GM19238 (cell line): ENCODE measurements around the gene SLC16A3.

Source experiments
- DNase-seq: peaks from one replicate; pipeline ENCODE4 v3.0.0; 2011; ENCODE audit warnings: low spot score; ENCODE audit not compliant: insufficient read length

SLC16A3 gene

GRCh38 chr17:82236142-82236971, 7.5 kb downstream of the SLC16A3 start:
- DNase-seq, result no peak

DNA sequence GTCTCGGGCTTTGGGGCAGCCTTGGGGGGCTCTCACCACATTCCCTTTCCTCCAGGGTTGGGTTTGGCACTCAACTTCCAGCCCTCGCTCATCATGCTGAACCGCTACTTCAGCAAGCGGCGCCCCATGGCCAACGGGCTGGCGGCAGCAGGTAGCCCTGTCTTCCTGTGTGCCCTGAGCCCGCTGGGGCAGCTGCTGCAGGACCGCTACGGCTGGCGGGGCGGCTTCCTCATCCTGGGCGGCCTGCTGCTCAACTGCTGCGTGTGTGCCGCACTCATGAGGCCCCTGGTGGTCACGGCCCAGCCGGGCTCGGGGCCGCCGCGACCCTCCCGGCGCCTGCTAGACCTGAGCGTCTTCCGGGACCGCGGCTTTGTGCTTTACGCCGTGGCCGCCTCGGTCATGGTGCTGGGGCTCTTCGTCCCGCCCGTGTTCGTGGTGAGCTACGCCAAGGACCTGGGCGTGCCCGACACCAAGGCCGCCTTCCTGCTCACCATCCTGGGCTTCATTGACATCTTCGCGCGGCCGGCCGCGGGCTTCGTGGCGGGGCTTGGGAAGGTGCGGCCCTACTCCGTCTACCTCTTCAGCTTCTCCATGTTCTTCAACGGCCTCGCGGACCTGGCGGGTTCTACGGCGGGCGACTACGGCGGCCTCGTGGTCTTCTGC, 8.4 kb downstream of the SLC16A3 start:
- no peak for DNase-seq

- DNase-seq, result no peak
These were observed 9.1 kb downstream of the SLC16A3 start for GRCh38 chr17:82237746-82238471.

- DNase-seq, result peak; percentile 66
These were observed 9.8 kb downstream of the SLC16A3 start for GRCh38 chr17:82238472-82239201.

DNA sequence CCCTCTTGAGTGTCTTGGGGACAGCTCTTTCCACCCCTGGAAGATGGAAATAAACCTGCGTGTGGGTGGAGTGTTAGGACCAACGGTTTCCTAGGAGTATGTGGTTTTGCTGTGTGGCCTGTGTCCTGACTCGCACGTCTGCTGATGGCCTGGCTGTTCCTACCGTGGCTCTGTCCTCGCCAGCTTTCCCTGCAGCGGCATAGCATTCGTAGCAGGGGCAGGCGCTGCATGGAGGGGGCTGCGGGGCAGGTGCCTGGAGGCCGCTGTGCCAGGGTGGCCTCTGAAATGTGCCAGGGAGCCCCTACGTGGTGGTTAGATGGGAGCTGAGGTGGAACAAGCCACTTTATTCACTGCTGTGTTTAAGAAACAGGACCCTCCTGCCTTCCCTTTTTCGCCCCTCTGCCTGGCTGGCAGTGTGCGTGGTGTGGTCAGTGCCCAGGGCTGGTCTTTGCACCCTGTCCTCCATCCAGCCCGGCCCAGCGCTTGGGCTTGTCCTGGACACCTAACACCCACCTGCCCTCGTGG, 10.6 kb downstream of the SLC16A3 start:
- no peak for DNase-seq

- no peak for DNase-seq
These were observed 11.2 kb downstream of the SLC16A3 start for GRCh38 chr17:82239926-82240505.

GRCh38 chr17:82240506-82241182, 11.8 kb downstream of the SLC16A3 start:
- DNase-seq, result no peak

- DNase-seq, result no peak
These were observed 12.5 kb downstream of the SLC16A3 start for GRCh38 chr17:82241183-82241925.

DNA sequence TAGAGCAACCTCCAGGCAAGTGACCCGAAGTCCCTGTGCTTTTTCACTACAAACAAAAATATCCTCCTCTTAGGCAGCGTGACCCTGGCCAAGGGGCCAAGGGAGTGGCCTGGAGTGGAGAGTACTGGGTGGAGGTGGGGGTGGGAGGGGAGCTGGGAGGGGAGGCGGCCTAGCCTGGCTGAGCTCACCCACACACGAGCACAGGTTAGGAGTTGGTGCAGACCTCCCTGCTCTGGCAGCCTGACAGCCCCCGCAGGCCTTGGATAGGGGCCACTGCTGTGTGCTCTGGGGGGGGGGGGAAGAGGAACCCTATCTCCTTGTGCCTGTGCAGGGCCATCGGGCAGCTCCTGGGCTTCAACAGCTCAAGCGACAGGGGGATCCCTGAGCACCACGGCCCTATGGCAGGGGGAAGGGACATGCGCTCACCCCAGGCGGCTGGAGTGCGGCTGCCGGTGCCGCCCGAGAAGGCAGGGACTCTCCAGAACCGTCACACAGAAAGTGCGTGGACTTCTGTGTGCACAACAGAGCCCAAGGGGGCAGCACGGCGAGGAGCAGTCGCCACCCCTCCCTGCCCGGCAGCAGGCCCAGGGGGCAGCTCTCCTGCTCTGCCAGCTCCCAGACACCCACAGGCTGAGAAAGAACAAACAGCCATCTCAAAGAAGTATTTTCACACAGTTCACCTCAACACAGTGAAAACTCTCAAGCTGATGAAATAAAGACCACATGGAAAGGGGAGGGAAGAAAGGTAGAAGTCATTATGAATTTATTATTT, 13.3 kb downstream of the SLC16A3 start:
- DNase-seq, result no peak

- no peak for DNase-seq
These were observed 13.8 kb downstream of the SLC16A3 start for GRCh38 chr17:82242698-82242976.

GRCh38 chr17:82242977-82243647, 14.3 kb downstream of the SLC16A3 start:
- no peak for DNase-seq

- DNase-seq, result no peak
These were observed 15.0 kb downstream of the SLC16A3 start for GRCh38 chr17:82243648-82244412.

GRCh38 chr17:82244413-82245133, 15.7 kb downstream of the SLC16A3 start:
- DNase-seq, result no peak

DNA sequence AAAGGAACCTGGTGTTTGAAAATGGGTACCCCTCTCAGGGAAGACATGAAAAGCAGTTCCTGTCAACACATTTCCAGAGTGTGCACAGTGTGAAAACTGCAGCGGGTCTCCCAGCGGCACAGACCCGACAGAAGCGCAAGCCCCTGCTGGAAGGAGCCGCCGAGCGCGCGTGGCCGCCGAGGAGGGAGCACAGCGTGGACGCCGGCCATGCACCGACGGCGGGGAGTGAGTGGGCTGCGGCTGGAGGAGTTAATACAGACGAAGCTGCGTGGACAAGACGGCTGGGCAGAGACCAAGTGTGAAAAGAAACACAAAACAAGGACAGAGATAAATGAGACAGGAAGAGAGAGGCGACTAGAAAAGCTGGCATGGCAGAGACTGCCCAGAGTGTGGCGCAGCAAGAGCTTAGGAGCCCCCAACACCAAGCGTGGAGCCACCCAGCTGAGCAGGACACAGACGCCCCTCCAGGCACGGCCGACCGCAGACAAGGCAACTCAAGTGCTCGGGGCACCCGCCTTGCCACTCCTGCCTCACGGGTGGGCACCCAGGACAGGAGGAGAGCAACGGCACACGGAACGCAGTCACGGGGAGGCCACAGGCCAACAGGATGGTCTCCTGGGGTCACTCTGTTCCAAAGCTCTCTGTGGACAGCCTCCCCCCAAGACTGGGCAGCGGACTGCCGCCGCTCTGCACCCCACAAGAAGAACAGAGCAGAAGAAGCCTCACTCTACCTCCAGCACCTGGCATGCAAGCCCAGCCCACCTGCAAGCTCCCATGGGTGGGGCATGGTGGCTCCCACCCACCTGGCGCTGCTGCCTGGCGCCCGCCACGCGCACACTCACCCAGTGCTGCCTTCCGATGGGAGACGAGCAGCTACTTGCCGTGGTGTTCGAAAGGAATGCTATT, 16.5 kb downstream of the SLC16A3 start:
- no peak for DNase-seq

DNA sequence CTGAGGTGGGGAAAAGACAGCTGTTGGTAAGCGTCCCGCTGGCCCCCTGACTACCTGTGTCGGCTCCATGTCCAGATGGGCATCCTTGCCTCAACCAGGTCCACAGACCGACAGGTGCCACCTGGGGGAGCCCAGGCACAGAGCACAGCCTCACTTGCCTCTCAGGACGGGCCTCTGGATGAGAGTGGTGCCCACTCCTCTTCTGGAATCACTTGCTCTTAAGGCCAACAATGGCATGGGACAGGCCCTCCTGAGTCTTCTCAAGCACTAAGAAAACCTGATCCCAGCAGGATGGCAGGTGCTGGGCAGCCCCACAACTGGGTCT, 17.2 kb downstream of the SLC16A3 start:
- no peak for DNase-seq
